ENCODE results near the gene PDGFRB. TPM values are rescaled to one million over a fixed set of nuclear protein-coding genes. Genes with fewer than 3 reads are reported as not detected.

Gene PDGFRB
- total RNA-seq, 1 experiment from 2014 or later = not detected

GRCh38 chr5:150158170-150158949 is 2.7 kb upstream of the PDGFRB start:
- Histone ChIP-seq H3K27me3 (ENCODE audit: low read length) (no peaks in the 10 kb centered on the region), H3K9me3 (ENCODE audit: low read length) (no peaks in the 10 kb centered on the region), H3K4me3 (ENCODE audit: low read length) (no peak overlapping the region), H3K27ac (ENCODE audit: low read length) (no peak overlapping the region), H3K4me2 (ENCODE audit: low read depth, low read length, poor library complexity, severe bottlenecking) (no peak overlapping the region), H3K36me3 (ENCODE audit: insufficient read depth, low read length) (no peaks in the 10 kb centered on the region), H3K79me2 (ENCODE audit: low read length) (no peaks in the 10 kb centered on the region), H2AFZ (ENCODE audit: low read length) (no peak overlapping the region), H4K20me1 (ENCODE audit: insufficient read depth, low read depth, low read length) (peaks cover 16% of the 10 kb centered on the region; the same call in 1 of the 2 replicates), H3K9ac (ENCODE audit: low read length) (no peak overlapping the region), H3K9me2 (replicated peaks; ENCODE audit: insufficient read depth, low read length) (no peaks in the 10 kb centered on the region), H3K4me1 (ENCODE audit: low read length) (peaks cover 20% of the 10 kb centered on the region)
- no peak for DNase-seq

GRCh38 chr5:150157168-150157567 is 1.5 kb upstream of the PDGFRB start:
- no peak overlapping the region for H3K4me3 ChIP-seq (ENCODE audit: low read length)
- no peak overlapping the region for H3K4me2 ChIP-seq (ENCODE audit: low read depth, low read length, poor library complexity, severe bottlenecking)
- no peaks in the 10 kb centered on the region for H3K9me3 ChIP-seq (ENCODE audit: low read length)
- no peak overlapping the region for H3K27ac ChIP-seq (ENCODE audit: low read length)
- no peak overlapping the region for H2AFZ ChIP-seq (ENCODE audit: low read length)
- H3K4me1 ChIP-seq (ENCODE audit: low read length) = peaks cover 20% of the 10 kb centered on the region
- DNase-seq = no peak
- no peaks in the 10 kb centered on the region for H3K36me3 ChIP-seq (ENCODE audit: insufficient read depth, low read length)
- no peaks in the 10 kb centered on the region for H3K27me3 ChIP-seq (ENCODE audit: low read length)
- H3K9ac ChIP-seq (ENCODE audit: low read length) = no peak overlapping the region
- H3K9me2 ChIP-seq (replicated peaks; ENCODE audit: insufficient read depth, low read length) = no peaks in the 10 kb centered on the region
- no peaks in the 10 kb centered on the region for H3K79me2 ChIP-seq (ENCODE audit: low read length)
- H4K20me1 ChIP-seq (ENCODE audit: insufficient read depth, low read depth, low read length) = peaks cover 16% of the 10 kb centered on the region; the same call in 1 of the 2 replicates

- H3K4me1 ChIP-seq (ENCODE audit: low read length) = peaks cover 20% of the 10 kb centered on the region
- no peak for DNase-seq
- no peaks in the 10 kb centered on the region for H3K27me3 ChIP-seq (ENCODE audit: low read length)
- H3K9me2 ChIP-seq (replicated peaks; ENCODE audit: insufficient read depth, low read length) = no peaks in the 10 kb centered on the region
- H3K27ac ChIP-seq (ENCODE audit: low read length) = no peak overlapping the region
- H3K4me2 ChIP-seq (ENCODE audit: low read depth, low read length, poor library complexity, severe bottlenecking) = no peak overlapping the region
- H3K9me3 ChIP-seq (ENCODE audit: low read length) = no peaks in the 10 kb centered on the region
- H3K4me3 ChIP-seq (ENCODE audit: low read length) = no peak overlapping the region
- H3K79me2 ChIP-seq (ENCODE audit: low read length) = no peaks in the 10 kb centered on the region
- no peaks in the 10 kb centered on the region for H3K36me3 ChIP-seq (ENCODE audit: insufficient read depth, low read length)
- peaks cover 16% of the 10 kb centered on the region; the same call in 1 of the 2 replicates for H4K20me1 ChIP-seq (ENCODE audit: insufficient read depth, low read depth, low read length)
- H2AFZ ChIP-seq (ENCODE audit: low read length) = no peak overlapping the region
- no peak overlapping the region for H3K9ac ChIP-seq (ENCODE audit: low read length)
These were observed 895 bp upstream of the PDGFRB start for GRCh38 chr5:150156540-150156939.

- Histone ChIP-seq H3K9me2 (replicated peaks; ENCODE audit: insufficient read depth, low read length) (no peaks in the 10 kb centered on the region), H3K9ac (ENCODE audit: low read length) (no peak overlapping the region), H3K36me3 (ENCODE audit: insufficient read depth, low read length) (no peaks in the 10 kb centered on the region), H3K4me2 (ENCODE audit: low read depth, low read length, poor library complexity, severe bottlenecking) (no peak overlapping the region), H3K4me3 (ENCODE audit: low read length) (no peak overlapping the region), H3K27me3 (ENCODE audit: low read length) (no peaks in the 10 kb centered on the region), H3K79me2 (ENCODE audit: low read length) (no peaks in the 10 kb centered on the region), H4K20me1 (ENCODE audit: insufficient read depth, low read depth, low read length) (peaks cover 16% of the 10 kb centered on the region; the same call in 1 of the 2 replicates), H2AFZ (ENCODE audit: low read length) (no peak overlapping the region), H3K27ac (ENCODE audit: low read length) (no peak overlapping the region), H3K4me1 (ENCODE audit: low read length) (peaks cover 18% of the 10 kb centered on the region), H3K9me3 (ENCODE audit: low read length) (no peaks in the 10 kb centered on the region)
- no peak for DNase-seq
These were observed 353 bp upstream of the PDGFRB start for GRCh38 chr5:150156027-150156368.

- peak; percentile 79 for DNase-seq
- Histone ChIP-seq H3K9ac (ENCODE audit: low read length) (no peak overlapping the region), H3K4me2 (ENCODE audit: low read depth, low read length, poor library complexity, severe bottlenecking) (peak overlapping the region; percentile 13), H3K79me2 (ENCODE audit: low read length) (no peaks in the 10 kb centered on the region), H4K20me1 (ENCODE audit: insufficient read depth, low read depth, low read length) (peaks cover 9% of the 10 kb centered on the region; the same call in 1 of the 2 replicates), H3K36me3 (ENCODE audit: insufficient read depth, low read length) (no peaks in the 10 kb centered on the region), H3K9me3 (ENCODE audit: low read length) (no peaks in the 10 kb centered on the region), H3K4me3 (ENCODE audit: low read length) (no peak overlapping the region), H3K4me1 (ENCODE audit: low read length) (peaks cover 12% of the 10 kb centered on the region), H3K27ac (ENCODE audit: low read length) (no peak overlapping the region), H3K27me3 (ENCODE audit: low read length) (no peaks in the 10 kb centered on the region), H3K9me2 (replicated peaks; ENCODE audit: insufficient read depth, low read length) (no peaks in the 10 kb centered on the region), H2AFZ (ENCODE audit: low read length) (no peak overlapping the region)
These were observed 972 bp downstream of the PDGFRB start for GRCh38 chr5:150154618-150155128.

- no peak overlapping the region for H3K9ac ChIP-seq (ENCODE audit: low read length)
- peaks cover 11% of the 10 kb centered on the region for H3K4me1 ChIP-seq (ENCODE audit: low read length)
- no peaks in the 10 kb centered on the region for H3K36me3 ChIP-seq (ENCODE audit: insufficient read depth, low read length)
- no peak overlapping the region for H2AFZ ChIP-seq (ENCODE audit: low read length)
- peaks cover 9% of the 10 kb centered on the region; the same call in 1 of the 2 replicates for H4K20me1 ChIP-seq (ENCODE audit: insufficient read depth, low read depth, low read length)
- no peaks in the 10 kb centered on the region for H3K79me2 ChIP-seq (ENCODE audit: low read length)
- H3K4me2 ChIP-seq (ENCODE audit: low read depth, low read length, poor library complexity, severe bottlenecking) = peak overlapping the region; percentile 13
- H3K27me3 ChIP-seq (ENCODE audit: low read length) = no peaks in the 10 kb centered on the region
- H3K4me3 ChIP-seq (ENCODE audit: low read length) = no peak overlapping the region
- DNase-seq = peak; percentile 85
- no peaks in the 10 kb centered on the region for H3K9me2 ChIP-seq (replicated peaks; ENCODE audit: insufficient read depth, low read length)
- no peak overlapping the region for H3K27ac ChIP-seq (ENCODE audit: low read length)
- no peaks in the 10 kb centered on the region for H3K9me3 ChIP-seq (ENCODE audit: low read length)
These were observed 1.6 kb downstream of the PDGFRB start for GRCh38 chr5:150153957-150154617.

- Histone ChIP-seq H3K4me1 (ENCODE audit: low read length) (peaks cover 11% of the 10 kb centered on the region), H3K79me2 (ENCODE audit: low read length) (no peaks in the 10 kb centered on the region), H3K4me2 (ENCODE audit: low read depth, low read length, poor library complexity, severe bottlenecking) (no peak overlapping the region), H3K9me3 (ENCODE audit: low read length) (no peaks in the 10 kb centered on the region), H2AFZ (ENCODE audit: low read length) (no peak overlapping the region), H3K9ac (ENCODE audit: low read length) (no peak overlapping the region), H3K4me3 (ENCODE audit: low read length) (no peak overlapping the region), H3K27ac (ENCODE audit: low read length) (no peak overlapping the region), H4K20me1 (ENCODE audit: insufficient read depth, low read depth, low read length) (peaks cover 9% of the 10 kb centered on the region; the same call in 1 of the 2 replicates), H3K36me3 (ENCODE audit: insufficient read depth, low read length) (no peaks in the 10 kb centered on the region), H3K9me2 (replicated peaks; ENCODE audit: insufficient read depth, low read length) (no peaks in the 10 kb centered on the region), H3K27me3 (ENCODE audit: low read length) (no peaks in the 10 kb centered on the region)
- DNase-seq = no peak
These were observed 2.2 kb downstream of the PDGFRB start for GRCh38 chr5:150153483-150153882.
